HEK293 (cell line): Measurements from ENCODE around the gene SBF2.

ENCODE experiments used
- GLIS1 ChIP-seq: fragments of 450-650 bp; formaldehyde crosslinking; IDR thresholded peaks from 2 replicates; pipeline ENCODE4 v1.5.1; 2016; ENCODE audit warnings: missing biosample characterization, missing genetic modification characterization
- MYNN ChIP-seq: fragments of 450-650 bp; formaldehyde crosslinking; IDR thresholded peaks from 2 replicates; pipeline ENCODE4 v1.5.1; 2016; ENCODE audit warnings: missing biosample characterization, missing genetic modification characterization, borderline replicate concordance
- REPIN1 ChIP-seq: fragments of 450-650 bp; formaldehyde crosslinking; IDR thresholded peaks from 2 replicates; pipeline ENCODE4 v1.5.1; 2017; ENCODE audit warnings: missing biosample characterization, missing genetic modification characterization, low read depth
- SALL2 ChIP-seq: fragments of 450-650 bp; formaldehyde crosslinking; IDR thresholded peaks from 2 replicates; pipeline ENCODE4 v1.5.0; 2017; ENCODE audit warnings: missing biosample characterization, mild to moderate bottlenecking, missing genetic modification characterization, borderline replicate concordance
- SP2 ChIP-seq: fragments of 450-650 bp; formaldehyde crosslinking; IDR thresholded peaks from 2 replicates; pipeline ENCODE4 v1.5.1; 2016; ENCODE audit warnings: missing biosample characterization, missing genetic modification characterization
- ZBTB48 ChIP-seq: fragments of 450-650 bp; formaldehyde crosslinking; IDR thresholded peaks from 2 replicates; pipeline ENCODE4 v1.5.1; 2016; ENCODE audit warnings: missing biosample characterization, missing genetic modification characterization
- ZNF121 ChIP-seq: fragments of 450-650 bp; formaldehyde crosslinking; IDR thresholded peaks from 2 replicates; pipeline ENCODE4 v1.5.1; 2016; ENCODE audit warnings: missing biosample characterization, missing genetic modification characterization
- ZNF23 ChIP-seq: fragments of 450-650 bp; formaldehyde crosslinking; IDR thresholded peaks from 2 replicates; pipeline ENCODE4 v1.5.1; 2016; ENCODE audit warnings: missing biosample characterization, missing genetic modification characterization, borderline replicate concordance
- ZNF292 ChIP-seq: fragments of 450-650 bp; formaldehyde crosslinking; IDR thresholded peaks from 2 replicates; pipeline ENCODE4 v1.5.1; 2016; ENCODE audit warnings: low read depth, missing biosample characterization, missing genetic modification characterization, borderline replicate concordance
- ZNF302 ChIP-seq: fragments of 450-650 bp; formaldehyde crosslinking; IDR thresholded peaks from 2 replicates; pipeline ENCODE4 v1.5.1; 2016; ENCODE audit warnings: missing biosample characterization, missing genetic modification characterization, low read depth
- ZNF324 ChIP-seq: fragments of 450-650 bp; formaldehyde crosslinking; IDR thresholded peaks from 2 replicates; pipeline ENCODE4 v1.5.1; 2016; ENCODE audit warnings: missing biosample characterization, missing genetic modification characterization
- ZNF391 ChIP-seq: fragments of 450-650 bp; formaldehyde crosslinking; IDR thresholded peaks from 2 replicates; pipeline ENCODE4 v1.5.1; 2016; ENCODE audit warnings: low read depth, missing biosample characterization, missing genetic modification characterization, borderline replicate concordance
- ZNF426 ChIP-seq: fragments of 450-650 bp; formaldehyde crosslinking; IDR thresholded peaks from 2 replicates; pipeline ENCODE4 v1.5.1; 2017; ENCODE audit warnings: missing biosample characterization, missing genetic modification characterization, mild to moderate bottlenecking, inconsistent platforms, moderate library complexity
- ZNF529 ChIP-seq: fragments of 450-650 bp; formaldehyde crosslinking; IDR thresholded peaks from 2 replicates; pipeline ENCODE4 v1.5.1; 2017; ENCODE audit warnings: missing genetic modification characterization, missing biosample characterization; ENCODE audit not compliant: insufficient replicate concordance
- ZNF548 ChIP-seq: fragments of 450-650 bp; formaldehyde crosslinking; IDR thresholded peaks from 2 replicates; pipeline ENCODE4 v1.5.1; 2016; ENCODE audit warnings: missing biosample characterization, missing genetic modification characterization
- ZNF600 ChIP-seq: fragments of 450-650 bp; formaldehyde crosslinking; IDR thresholded peaks from 2 replicates; pipeline ENCODE4 v1.5.1; 2016; ENCODE audit warnings: missing biosample characterization, missing genetic modification characterization
- ZNF610 ChIP-seq: fragments of 450-650 bp; formaldehyde crosslinking; IDR thresholded peaks from 2 replicates; pipeline ENCODE4 v1.5.1; 2016; ENCODE audit warnings: missing biosample characterization, missing genetic modification characterization, borderline replicate concordance
- ZNF677 ChIP-seq: fragments of 450-650 bp; IDR thresholded peaks from 2 replicates; pipeline ENCODE4 v1.5.0; 2018; ENCODE audit warnings: missing biosample characterization, mild to moderate bottlenecking, missing genetic modification characterization, moderate library complexity
- ZNF791 ChIP-seq: fragments of 450-650 bp; formaldehyde crosslinking; IDR thresholded peaks from 2 replicates; pipeline ENCODE4 v1.5.1; 2016; ENCODE audit warnings: missing biosample characterization, missing genetic modification characterization
- ZNF792 ChIP-seq: fragments of 450-650 bp; formaldehyde crosslinking; IDR thresholded peaks from 2 replicates; pipeline ENCODE4 v1.5.1; 2016; ENCODE audit warnings: missing biosample characterization, missing genetic modification characterization
- ZNF837 ChIP-seq: fragments of 450-650 bp; formaldehyde crosslinking; IDR thresholded peaks from 2 replicates; pipeline ENCODE4 v1.5.1; 2016; ENCODE audit warnings: missing biosample characterization, missing genetic modification characterization
- TF ChIP-seq, protein P1 (sequence below): fragments of 450-650 bp; formaldehyde crosslinking; IDR thresholded peaks from 2 replicates; pipeline ENCODE4 v1.5.1; 2017; ENCODE audit warnings: missing biosample characterization, mild to moderate bottlenecking, missing genetic modification characterization, moderate library complexity
- TF ChIP-seq, protein P2 (sequence below): fragments of 450-650 bp; formaldehyde crosslinking; optimal IDR thresholded peaks from 2 replicates; pipeline ENCODE3; 2016; ENCODE audit warnings: missing biosample characterization, mild to moderate bottlenecking, missing genetic modification characterization
- TF ChIP-seq, protein P3 (sequence below): fragments of 450-650 bp; IDR thresholded peaks from 2 replicates; pipeline ENCODE4 v1.5.1; 2018; ENCODE audit warnings: missing biosample characterization, missing genetic modification characterization
- TF ChIP-seq, protein P4 (sequence below): fragments of 450-650 bp; formaldehyde crosslinking; IDR thresholded peaks from 2 replicates; pipeline ENCODE4 v1.5.1; 2017; ENCODE audit warnings: missing biosample characterization, missing genetic modification characterization
- TF ChIP-seq, protein P5 (sequence below): fragments of 450-650 bp; formaldehyde crosslinking; IDR thresholded peaks from 2 replicates; pipeline ENCODE4 v1.5.1; 2017; ENCODE audit warnings: missing biosample characterization, missing genetic modification characterization
- TF ChIP-seq, protein P6 (sequence below): fragments of 450-650 bp; formaldehyde crosslinking; IDR thresholded peaks from 2 replicates; pipeline ENCODE4 v1.5.1; 2016; ENCODE audit warnings: missing biosample characterization, missing genetic modification characterization
- TF ChIP-seq, protein P7 (sequence below): fragments of 450-650 bp; formaldehyde crosslinking; IDR thresholded peaks from 2 replicates; pipeline ENCODE4 v1.5.1; 2016; ENCODE audit warnings: missing biosample characterization, missing genetic modification characterization

SBF2 gene

DNA sequence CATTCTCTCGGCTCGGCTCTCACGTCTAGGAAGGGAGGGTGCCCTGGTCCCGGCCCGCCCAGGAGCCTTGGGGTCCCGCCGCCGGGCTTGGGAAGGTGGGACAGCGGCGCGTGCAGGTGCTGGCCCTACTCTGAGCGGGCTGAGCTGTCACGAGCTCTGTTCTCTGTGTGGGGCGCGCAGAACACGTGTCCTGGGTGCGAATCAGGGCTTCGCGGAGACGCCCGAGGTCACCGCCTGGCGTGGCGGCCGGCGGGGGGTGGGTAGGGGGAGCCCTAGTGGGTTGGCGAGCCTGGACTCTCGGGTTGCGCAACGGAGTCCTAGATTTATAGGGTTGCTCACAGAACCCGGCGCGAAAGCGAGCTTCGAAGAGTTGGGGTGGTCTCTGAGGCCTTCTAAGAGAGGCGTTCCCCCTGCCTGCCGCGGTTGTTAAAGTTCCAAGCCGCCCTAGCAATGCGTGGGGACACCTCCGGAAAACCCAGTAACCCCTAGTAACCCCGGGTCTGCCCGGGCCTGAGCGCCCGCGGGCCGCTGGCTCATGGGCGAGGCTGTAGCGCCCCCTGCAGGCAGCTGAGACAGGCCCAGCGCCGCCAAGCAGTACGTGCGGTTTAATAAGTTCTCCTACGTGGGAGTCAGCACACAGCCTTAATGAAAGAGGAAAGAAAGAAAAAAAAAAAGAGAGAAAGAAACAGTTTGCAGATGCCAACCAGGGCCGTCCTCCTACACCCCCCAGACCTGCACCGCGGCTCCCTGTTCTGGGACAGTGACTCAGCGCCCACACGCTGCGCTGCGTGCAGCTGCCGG is 13.6 kb upstream of the SBF2 start (continued):
- TF ChIP-seq ZNF121 (tag by site-specific recombination) (no peak), ZNF391 (peak; percentile 44; the same call in 1 of the 2 replicates), GLIS1 (peak; percentile 96), ZNF791 (no peak), ZNF292 (no peak), ZBTB48 (no peak), ZNF324 (no peak; the same call in none of the 2 replicates), ZNF792 (tag by site-specific recombination) (no peak), ZNF302 (tag by site-specific recombination) (no peak), ZNF600 (tag by site-specific recombination) (peak; percentile 91), ZNF23 (tag by site-specific recombination) (no peak), ZNF610 (tag by site-specific recombination) (peak; percentile 44; the same call in 1 of the 2 replicates), ZNF529 (tag by site-specific recombination) (no peak), SP2 (peak; percentile 64), ZNF426 (no peak), ZNF677 (tag by site-specific recombination) (no peak), ZNF837 (no peak), REPIN1 (no peak), ZNF548 (tag by site-specific recombination) (no peak), SALL2 (tag by site-specific recombination) (no peak), MYNN (no peak)
- TF ChIP-seq, protein P1, sequence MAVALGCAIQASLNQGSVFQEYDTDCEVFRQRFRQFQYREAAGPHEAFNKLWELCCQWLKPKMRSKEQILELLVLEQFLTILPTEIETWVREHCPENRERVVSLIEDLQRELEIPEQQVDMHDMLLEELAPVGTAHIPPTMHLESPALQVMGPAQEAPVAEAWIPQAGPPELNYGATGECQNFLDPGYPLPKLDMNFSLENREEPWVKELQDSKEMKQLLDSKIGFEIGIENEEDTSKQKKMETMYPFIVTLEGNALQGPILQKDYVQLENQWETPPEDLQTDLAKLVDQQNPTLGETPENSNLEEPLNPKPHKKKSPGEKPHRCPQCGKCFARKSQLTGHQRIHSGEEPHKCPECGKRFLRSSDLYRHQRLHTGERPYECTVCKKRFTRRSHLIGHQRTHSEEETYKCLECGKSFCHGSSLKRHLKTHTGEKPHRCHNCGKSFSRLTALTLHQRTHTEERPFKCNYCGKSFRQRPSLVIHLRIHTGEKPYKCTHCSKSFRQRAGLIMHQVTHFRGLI (tag by site-specific recombination), result peak; percentile 32; the same call in 1 of the 2 replicates
- TF ChIP-seq, protein P2, sequence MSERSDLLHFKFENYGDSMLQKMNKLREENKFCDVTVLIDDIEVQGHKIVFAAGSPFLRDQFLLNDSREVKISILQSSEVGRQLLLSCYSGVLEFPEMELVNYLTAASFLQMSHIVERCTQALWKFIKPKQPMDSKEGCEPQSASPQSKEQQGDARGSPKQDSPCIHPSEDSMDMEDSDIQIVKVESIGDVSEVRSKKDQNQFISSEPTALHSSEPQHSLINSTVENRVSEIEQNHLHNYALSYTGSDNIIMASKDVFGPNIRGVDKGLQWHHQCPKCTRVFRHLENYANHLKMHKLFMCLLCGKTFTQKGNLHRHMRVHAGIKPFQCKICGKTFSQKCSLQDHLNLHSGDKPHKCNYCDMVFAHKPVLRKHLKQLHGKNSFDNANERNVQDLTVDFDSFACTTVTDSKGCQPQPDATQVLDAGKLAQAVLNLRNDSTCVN (tag by site-specific recombination), result peak; percentile 82
- TF ChIP-seq, protein P3, sequence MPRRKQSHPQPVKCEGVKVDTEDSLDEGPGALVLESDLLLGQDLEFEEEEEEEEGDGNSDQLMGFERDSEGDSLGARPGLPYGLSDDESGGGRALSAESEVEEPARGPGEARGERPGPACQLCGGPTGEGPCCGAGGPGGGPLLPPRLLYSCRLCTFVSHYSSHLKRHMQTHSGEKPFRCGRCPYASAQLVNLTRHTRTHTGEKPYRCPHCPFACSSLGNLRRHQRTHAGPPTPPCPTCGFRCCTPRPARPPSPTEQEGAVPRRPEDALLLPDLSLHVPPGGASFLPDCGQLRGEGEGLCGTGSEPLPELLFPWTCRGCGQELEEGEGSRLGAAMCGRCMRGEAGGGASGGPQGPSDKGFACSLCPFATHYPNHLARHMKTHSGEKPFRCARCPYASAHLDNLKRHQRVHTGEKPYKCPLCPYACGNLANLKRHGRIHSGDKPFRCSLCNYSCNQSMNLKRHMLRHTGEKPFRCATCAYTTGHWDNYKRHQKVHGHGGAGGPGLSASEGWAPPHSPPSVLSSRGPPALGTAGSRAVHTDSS (tag by site-specific recombination), result no peak
- TF ChIP-seq, protein P4, sequence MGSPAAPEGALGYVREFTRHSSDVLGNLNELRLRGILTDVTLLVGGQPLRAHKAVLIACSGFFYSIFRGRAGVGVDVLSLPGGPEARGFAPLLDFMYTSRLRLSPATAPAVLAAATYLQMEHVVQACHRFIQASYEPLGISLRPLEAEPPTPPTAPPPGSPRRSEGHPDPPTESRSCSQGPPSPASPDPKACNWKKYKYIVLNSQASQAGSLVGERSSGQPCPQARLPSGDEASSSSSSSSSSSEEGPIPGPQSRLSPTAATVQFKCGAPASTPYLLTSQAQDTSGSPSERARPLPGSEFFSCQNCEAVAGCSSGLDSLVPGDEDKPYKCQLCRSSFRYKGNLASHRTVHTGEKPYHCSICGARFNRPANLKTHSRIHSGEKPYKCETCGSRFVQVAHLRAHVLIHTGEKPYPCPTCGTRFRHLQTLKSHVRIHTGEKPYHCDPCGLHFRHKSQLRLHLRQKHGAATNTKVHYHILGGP (tag by site-specific recombination), result no peak
- TF ChIP-seq, protein P5, sequence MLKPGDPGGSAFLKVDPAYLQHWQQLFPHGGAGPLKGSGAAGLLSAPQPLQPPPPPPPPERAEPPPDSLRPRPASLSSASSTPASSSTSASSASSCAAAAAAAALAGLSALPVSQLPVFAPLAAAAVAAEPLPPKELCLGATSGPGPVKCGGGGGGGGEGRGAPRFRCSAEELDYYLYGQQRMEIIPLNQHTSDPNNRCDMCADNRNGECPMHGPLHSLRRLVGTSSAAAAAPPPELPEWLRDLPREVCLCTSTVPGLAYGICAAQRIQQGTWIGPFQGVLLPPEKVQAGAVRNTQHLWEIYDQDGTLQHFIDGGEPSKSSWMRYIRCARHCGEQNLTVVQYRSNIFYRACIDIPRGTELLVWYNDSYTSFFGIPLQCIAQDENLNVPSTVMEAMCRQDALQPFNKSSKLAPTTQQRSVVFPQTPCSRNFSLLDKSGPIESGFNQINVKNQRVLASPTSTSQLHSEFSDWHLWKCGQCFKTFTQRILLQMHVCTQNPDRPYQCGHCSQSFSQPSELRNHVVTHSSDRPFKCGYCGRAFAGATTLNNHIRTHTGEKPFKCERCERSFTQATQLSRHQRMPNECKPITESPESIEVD, result no peak
- TF ChIP-seq, protein P6, sequence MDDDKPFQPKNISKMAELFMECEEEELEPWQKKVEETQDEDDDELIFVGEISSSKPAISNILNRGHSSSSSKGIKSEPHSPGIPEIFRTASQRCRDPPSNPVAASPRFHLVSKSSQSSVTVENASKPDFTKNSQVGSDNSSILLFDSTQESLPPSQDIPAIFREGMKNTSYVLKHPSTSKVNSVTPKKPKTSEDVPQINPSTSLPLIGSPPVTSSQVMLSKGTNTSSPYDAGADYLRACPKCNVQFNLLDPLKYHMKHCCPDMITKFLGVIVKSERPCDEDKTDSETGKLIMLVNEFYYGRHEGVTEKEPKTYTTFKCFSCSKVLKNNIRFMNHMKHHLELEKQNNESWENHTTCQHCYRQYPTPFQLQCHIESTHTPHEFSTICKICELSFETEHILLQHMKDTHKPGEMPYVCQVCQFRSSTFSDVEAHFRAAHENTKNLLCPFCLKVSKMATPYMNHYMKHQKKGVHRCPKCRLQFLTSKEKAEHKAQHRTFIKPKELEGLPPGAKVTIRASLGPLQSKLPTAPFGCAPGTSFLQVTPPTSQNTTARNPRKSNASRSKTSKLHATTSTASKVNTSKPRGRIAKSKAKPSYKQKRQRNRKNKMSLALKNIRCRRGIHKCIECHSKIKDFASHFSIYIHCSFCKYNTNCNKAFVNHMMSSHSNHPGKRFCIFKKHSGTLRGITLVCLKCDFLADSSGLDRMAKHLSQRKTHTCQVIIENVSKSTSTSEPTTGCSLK (tag by site-specific recombination), result no peak
- TF ChIP-seq, protein P7, sequence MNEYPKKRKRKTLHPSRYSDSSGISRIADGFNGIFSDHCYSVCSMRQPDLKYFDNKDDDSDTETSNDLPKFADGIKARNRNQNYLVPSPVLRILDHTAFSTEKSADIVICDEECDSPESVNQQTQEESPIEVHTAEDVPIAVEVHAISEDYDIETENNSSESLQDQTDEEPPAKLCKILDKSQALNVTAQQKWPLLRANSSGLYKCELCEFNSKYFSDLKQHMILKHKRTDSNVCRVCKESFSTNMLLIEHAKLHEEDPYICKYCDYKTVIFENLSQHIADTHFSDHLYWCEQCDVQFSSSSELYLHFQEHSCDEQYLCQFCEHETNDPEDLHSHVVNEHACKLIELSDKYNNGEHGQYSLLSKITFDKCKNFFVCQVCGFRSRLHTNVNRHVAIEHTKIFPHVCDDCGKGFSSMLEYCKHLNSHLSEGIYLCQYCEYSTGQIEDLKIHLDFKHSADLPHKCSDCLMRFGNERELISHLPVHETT, result peak; percentile 76; the same call in 1 of the 2 replicates
